ENCODE data around the gene LYRM4. TPM values are rescaled to one million over a fixed set of nuclear protein-coding genes. Genes with fewer than 3 reads are reported as not detected.

The LYRM4 gene
- total and polyA plus RNA-seq, 4 donors: 15.2 to 23.2 (median 19.1) TPM

DNA sequence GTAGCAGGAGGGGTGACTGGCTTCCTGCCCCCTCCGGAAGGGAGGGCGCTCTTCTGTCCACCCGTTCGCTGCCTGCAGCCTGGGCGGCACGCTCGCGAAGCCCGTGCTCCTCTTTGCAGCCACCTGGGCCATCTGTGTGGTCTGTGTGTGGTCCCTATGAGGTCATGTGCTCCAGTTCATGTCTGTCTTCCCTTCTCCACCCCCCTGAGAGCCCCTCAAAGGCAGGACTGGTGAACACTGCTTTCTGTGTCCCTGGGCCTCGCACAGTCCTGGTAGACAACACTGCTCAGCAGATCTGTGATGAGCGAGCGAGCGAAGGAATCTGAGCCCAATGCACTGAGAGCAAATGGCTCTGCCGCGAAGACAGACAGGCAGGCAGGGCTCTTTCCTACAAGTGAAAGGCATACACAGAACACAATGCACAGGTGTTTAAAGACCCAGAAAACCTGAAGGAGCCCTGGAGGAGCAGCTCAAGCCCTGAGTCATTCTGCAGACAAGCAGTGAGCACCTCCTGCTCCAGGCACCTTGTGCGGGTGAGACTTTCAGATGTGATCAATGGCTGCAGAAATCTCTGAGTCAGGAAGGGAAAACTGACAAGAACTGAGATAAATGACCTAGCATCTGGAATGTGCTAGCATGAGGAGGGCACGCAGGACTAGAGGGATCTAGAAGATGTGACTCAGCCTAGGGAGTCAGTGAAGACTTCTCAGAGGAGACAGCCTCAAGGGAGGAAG, 148.5 kb downstream of the LYRM4 start:
- TF ChIP-seq CTCF (IDR thresholded peaks at IDR 0.05; ENCODE audit: control extremely low read depth, extremely low read depth): no peak
- WGBS, 2 donors: 85 to 86% methylated on average over 17 of the region's 17 CpGs
- ATAC-seq (ENCODE audit: insufficient read depth, low FRiP score) (no peak), DNase-seq (no peak)
- H3K36me3 ChIP-seq (ENCODE audit: control insufficient read depth in 4 of 4, insufficient read depth in 4 of 4, low read length in 4 of 4): peaks cover 0 to 5% (median 4%) of the 10 kb centered on the region in 4 donors
- H3K9me3 ChIP-seq (ENCODE audit: control insufficient read depth in 4 of 4, insufficient read depth in 3 of 4, low read length in 3 of 4): no peaks in the 10 kb centered on the region
- H3K4me3 ChIP-seq: no peak overlapping the region
- no peaks in the 10 kb centered on the region for H3K27me3 ChIP-seq (ENCODE audit: control insufficient read depth in 3 of 3, insufficient read depth in 3 of 3, low read length in 2 of 3)
- H3K27ac ChIP-seq (ENCODE audit: low read depth in 1 of 2, low read length in 1 of 2): no peak overlapping the region
- peaks cover 0 to 7% (median 0%) of the 10 kb centered on the region in 5 donors for H3K4me1 ChIP-seq (ENCODE audit: control insufficient read depth in 5 of 5, insufficient read depth in 5 of 5, low read length in 5 of 5)
- H3K9ac ChIP-seq (ENCODE audit: insufficient read depth in 1 of 2, low read length in 2 of 2): no peak overlapping the region

DNA sequence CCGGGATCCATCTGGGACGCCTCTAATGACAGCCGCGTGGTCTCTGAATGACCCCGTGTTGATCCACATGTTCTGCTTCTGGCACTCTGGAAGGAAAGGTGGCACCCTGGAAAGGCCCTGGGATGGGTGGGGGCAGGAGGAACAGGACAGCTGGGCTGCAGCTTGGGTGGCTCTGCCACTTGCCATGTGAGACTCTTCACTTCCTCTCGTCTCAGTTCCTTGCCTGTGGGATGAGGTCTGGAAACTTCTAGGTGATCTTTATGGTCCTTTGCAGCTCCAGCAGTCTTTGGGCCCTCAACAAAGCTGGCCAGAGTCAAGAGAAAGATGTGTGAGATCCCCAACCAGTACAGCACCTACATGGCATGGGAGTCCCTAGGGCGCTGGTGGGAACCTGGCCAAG, 149.1 kb downstream of the LYRM4 start:
- peak in 1 of 3 donors; percentile 40 for DNase-seq
- TF ChIP-seq CTCF (IDR thresholded peaks at IDR 0.05; ENCODE audit: control extremely low read depth, extremely low read depth): no peak
- Histone ChIP-seq H3K27ac (ENCODE audit: low read depth in 1 of 2, low read length in 1 of 2) (no peak overlapping the region), H3K27me3 (ENCODE audit: control insufficient read depth in 3 of 3, insufficient read depth in 3 of 3, low read length in 2 of 3) (no peaks in the 10 kb centered on the region), H3K36me3 (ENCODE audit: control insufficient read depth in 4 of 4, insufficient read depth in 4 of 4, low read length in 4 of 4) (peaks cover 0 to 5% (median 4%) of the 10 kb centered on the region in 4 donors), H3K4me1 (ENCODE audit: control insufficient read depth in 5 of 5, insufficient read depth in 5 of 5, low read length in 5 of 5) (peaks cover 0 to 7% (median 0%) of the 10 kb centered on the region in 5 donors), H3K4me3 (no peak overlapping the region), H3K9me3 (ENCODE audit: control insufficient read depth in 4 of 4, insufficient read depth in 3 of 4, low read length in 3 of 4) (no peaks in the 10 kb centered on the region), H3K9ac (ENCODE audit: insufficient read depth in 1 of 2, low read length in 2 of 2) (no peak overlapping the region)
- no peak for ATAC-seq (ENCODE audit: insufficient read depth, low FRiP score)
- WGBS, 2 donors: 84 to 85% methylated on average over 7 of the region's 7 CpGs

DNA sequence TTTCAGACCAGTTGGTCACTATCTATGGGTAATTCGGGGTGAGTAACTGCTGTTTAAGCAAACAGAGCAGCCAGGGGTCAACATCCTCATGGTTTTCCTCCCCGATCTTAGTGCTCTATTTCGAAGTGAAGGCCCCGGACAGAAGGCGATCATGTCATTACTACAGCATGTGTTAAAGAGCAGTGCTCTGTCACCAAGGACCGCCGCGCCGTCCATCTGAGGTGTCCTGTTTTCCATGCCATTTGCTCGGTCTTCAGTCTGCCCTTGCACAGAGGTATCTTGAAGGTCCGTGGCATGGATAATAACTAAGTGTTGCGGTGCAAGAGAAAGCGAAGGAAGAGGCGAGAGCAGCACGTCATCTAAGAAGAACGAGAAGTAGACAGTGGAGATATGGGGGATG, 150.5 kb downstream of the LYRM4 start:
- no peak overlapping the region for H3K9ac ChIP-seq (ENCODE audit: insufficient read depth in 1 of 2, low read length in 2 of 2)

More for the DNA sequence above, 150.5 kb downstream of the LYRM4 start:
- Histone ChIP-seq H3K4me3 (no peak overlapping the region), H3K36me3 (ENCODE audit: control insufficient read depth in 4 of 4, insufficient read depth in 4 of 4, low read length in 4 of 4) (peaks cover 0 to 5% (median 4%) of the 10 kb centered on the region in 4 donors), H3K4me1 (ENCODE audit: control insufficient read depth in 5 of 5, insufficient read depth in 5 of 5, low read length in 5 of 5) (peaks cover 0 to 7% (median 0%) of the 10 kb centered on the region in 5 donors), H3K27ac (ENCODE audit: low read depth in 1 of 2, low read length in 1 of 2) (no peak overlapping the region), H3K9me3 (ENCODE audit: control insufficient read depth in 4 of 4, insufficient read depth in 3 of 4, low read length in 3 of 4) (no peaks in the 10 kb centered on the region), H3K27me3 (ENCODE audit: control insufficient read depth in 3 of 3, insufficient read depth in 3 of 3, low read length in 2 of 3) (no peaks in the 10 kb centered on the region)
- TF ChIP-seq CTCF (IDR thresholded peaks at IDR 0.05; ENCODE audit: control extremely low read depth, extremely low read depth): no peak
- DNase-seq (no peak), ATAC-seq (ENCODE audit: insufficient read depth, low FRiP score) (no peak)
- 94 to 96% methylated on average over 16 of the region's 16 CpGs for WGBS, 2 donors

Measured in lung (tissue), 12 donors.